H1 (cell line): ENCODE data around the gene HTR5A. TPM values are rescaled to one million over a fixed set of nuclear protein-coding genes. Genes with fewer than 3 reads are reported as not detected.

ENCODE experiments used
- BRCA1 ChIP-seq: IDR thresholded peaks from 2 replicates; pipeline ENCODE4 v1.6.1; 2012; ENCODE audit warnings: low read depth, low read length, improper control_type of control experiment
- HDAC2 ChIP-seq, 2 experiments: fragments of 300-600 bp in 1 of 2; sonication (generic) in 1 of 2; IDR thresholded peaks; 2 replicates each; pipeline ENCODE4 v1.6.1; 2011 to 2012; ENCODE audit warnings: low read depth in 2 of 2, low read length in 2 of 2, mild to moderate bottlenecking in 2 of 2, moderate library complexity in 2 of 2, borderline replicate concordance in 1 of 2, inconsistent platforms in 1 of 2
- NRF1 ChIP-seq: IDR thresholded peaks from 2 replicates; pipeline ENCODE4 v1.6.1; 2011; ENCODE audit warnings: mild to moderate bottlenecking, low read depth, low read length, improper control_type of control experiment
- SAP30 ChIP-seq: fragments of 300-600 bp; sonication (generic); IDR thresholded peaks from 2 replicates; pipeline ENCODE4 v1.7.1; 2012; ENCODE audit warnings: low read length, moderate library complexity, mild to moderate bottlenecking, inconsistent platforms; ENCODE audit not compliant: insufficient read depth, insufficient replicate concordance
- SP2 ChIP-seq: IDR thresholded peaks from 2 replicates; pipeline ENCODE4 v1.6.1; 2012; ENCODE audit warnings: mild to moderate bottlenecking, low read length, inconsistent platforms
- polyA plus RNA-seq, 7 experiments: library from polyadenylated mRNA; depleted of rRNA in 3 of 7; stranded (reverse) in 5 of 7; unstranded in 2 of 7; fragments of >200 nt in 5 of 7; fragments of 200-250 nt in 2 of 7; gene quantifications; 1 replicate in 5 of 7; 2 replicates in 1 of 7; 4 replicates in 1 of 7; pipeline versions ENCODE4 v1.2.1 to v1.2.3, GENCODE V29; 2011 to 2013; ENCODE audit warnings: missing spikeins in 2 of 7, mixed read lengths in 2 of 7
- total RNA-seq: library from RNA; stranded (reverse); fragmentation: NEBNext Ultra II Directional; extraction: Animal tissue kit (Norgen Biotek cat#: 25700); gene quantifications from 2 replicates; pipeline ENCODE4 v1.2.1, GENCODE V29; 2021
- TF ChIP-seq, protein P1 (sequence below): IDR thresholded peaks from 2 replicates; pipeline ENCODE4 v1.6.1; 2012; ENCODE audit warnings: low read length, inconsistent platforms
- TF ChIP-seq, protein P2 (sequence below): IDR thresholded peaks from 2 replicates; pipeline ENCODE4 v1.6.1; 2011; ENCODE audit warnings: low read length, improper control_type of control experiment

HTR5A gene
- total and polyA plus RNA-seq, 2 of the 8 experiments (the other 6 are each of a cell fraction or from before 2014, with no cell fraction given): 0.02 TPM; not detected in 1

DNA sequence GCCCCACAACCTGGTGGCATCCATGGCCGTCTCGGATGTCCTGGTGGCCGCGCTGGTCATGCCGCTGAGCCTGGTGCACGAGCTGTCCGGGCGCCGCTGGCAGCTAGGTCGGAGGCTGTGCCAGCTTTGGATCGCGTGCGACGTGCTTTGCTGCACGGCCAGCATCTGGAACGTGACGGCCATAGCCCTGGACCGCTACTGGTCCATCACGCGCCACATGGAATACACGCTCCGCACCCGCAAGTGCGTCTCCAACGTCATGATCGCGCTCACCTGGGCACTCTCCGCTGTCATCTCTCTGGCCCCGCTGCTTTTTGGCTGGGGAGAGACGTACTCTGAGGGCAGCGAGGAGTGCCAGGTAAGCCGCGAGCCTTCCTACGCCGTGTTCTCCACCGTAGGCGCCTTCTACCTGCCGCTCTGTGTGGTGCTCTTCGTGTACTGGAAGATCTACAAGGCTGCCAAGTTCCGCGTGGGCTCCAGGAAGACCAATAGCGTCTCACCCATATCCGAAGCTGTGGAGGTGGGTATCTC lies 1.1 kb downstream of the HTR5A start (continued):
- TF ChIP-seq HDAC2 (IDR thresholded peaks at IDR 0.05; ENCODE audit: borderline replicate concordance in 1 of 2, low read depth in 2 of 2, low read length in 2 of 2) (no peak), SP2 (no peak), BRCA1 (no peak), SAP30 (no peak), NRF1 (no peak)
- TF ChIP-seq, protein P1, sequence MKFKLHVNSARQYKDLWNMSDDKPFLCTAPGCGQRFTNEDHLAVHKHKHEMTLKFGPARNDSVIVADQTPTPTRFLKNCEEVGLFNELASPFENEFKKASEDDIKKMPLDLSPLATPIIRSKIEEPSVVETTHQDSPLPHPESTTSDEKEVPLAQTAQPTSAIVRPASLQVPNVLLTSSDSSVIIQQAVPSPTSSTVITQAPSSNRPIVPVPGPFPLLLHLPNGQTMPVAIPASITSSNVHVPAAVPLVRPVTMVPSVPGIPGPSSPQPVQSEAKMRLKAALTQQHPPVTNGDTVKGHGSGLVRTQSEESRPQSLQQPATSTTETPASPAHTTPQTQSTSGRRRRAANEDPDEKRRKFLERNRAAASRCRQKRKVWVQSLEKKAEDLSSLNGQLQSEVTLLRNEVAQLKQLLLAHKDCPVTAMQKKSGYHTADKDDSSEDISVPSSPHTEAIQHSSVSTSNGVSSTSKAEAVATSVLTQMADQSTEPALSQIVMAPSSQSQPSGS: no peak
- TF ChIP-seq, protein P2, sequence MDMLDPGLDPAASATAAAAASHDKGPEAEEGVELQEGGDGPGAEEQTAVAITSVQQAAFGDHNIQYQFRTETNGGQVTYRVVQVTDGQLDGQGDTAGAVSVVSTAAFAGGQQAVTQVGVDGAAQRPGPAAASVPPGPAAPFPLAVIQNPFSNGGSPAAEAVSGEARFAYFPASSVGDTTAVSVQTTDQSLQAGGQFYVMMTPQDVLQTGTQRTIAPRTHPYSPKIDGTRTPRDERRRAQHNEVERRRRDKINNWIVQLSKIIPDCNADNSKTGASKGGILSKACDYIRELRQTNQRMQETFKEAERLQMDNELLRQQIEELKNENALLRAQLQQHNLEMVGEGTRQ: no peak
